ENCODE data around the gene CDK17. TPM values are rescaled to one million over a fixed set of nuclear protein-coding genes. Genes with fewer than 3 reads are reported as not detected.

CDK17 gene
- total and polyA plus RNA-seq, 10 donors, result 12.9 to 108 (median 66.4) TPM

DNA sequence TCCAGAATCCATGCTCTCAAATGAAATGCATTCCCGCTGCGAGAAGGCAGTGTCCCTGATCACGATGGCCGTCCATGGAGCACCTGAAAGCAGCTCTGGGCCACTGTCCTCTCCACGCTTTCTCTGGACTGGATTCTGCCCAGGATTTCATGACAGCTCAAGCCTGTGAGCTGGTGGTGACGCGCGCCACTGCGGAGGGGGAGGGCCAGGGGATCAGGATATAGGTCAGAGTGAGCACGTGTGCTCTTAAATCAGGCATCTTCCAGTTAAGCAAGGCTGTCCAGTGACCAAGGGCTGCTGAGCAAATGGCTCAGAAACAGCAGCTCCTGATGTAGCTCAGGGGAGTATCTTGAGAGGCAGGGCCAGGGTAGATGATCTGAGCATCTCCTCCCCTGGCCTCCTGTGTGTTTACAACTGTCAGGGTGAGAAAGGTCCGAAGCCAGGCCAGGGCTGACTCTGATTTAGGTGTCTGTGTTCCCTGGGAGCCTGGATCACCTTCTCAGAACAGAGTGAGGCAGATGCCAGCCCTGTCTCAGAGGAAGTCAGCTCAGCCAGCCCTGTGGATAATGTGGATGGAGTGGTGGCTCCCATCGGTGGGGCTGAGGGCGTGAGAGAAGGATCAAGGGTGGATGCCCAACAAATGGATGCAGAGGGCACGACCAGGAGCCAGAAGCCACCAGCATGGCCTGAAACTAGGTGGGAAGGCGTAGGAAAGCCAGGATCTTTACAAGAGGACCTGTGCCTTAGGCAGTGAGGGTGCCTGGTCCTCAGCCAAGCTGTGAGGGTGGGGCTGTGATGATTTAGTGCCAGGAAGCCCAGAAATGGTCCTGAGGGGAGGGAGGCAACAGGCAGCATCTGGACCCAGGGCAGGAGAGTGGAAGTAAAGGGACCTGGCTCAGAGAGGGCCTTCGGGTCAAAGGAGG is 150.8 kb downstream of the CDK17 start:
- 63 to 89% (median 82%) methylated on average over 13 to 16 of the region's 16 CpGs for WGBS, 5 donors
- peaks cover 0 to 70% (median 19%) of the 10 kb centered on the region in 6 donors for H3K4me1 ChIP-seq
- H3K36me3 ChIP-seq, result peaks cover 5 to 98% (median 34%) of the 10 kb centered on the region in 6 donors
- H3K4me3 ChIP-seq, result no peak overlapping the region
- intact Hi-C loops (cut with DNase I; ENCODE audit: low total_unique reads), result no loop called here
- TF ChIP-seq, protein P1, sequence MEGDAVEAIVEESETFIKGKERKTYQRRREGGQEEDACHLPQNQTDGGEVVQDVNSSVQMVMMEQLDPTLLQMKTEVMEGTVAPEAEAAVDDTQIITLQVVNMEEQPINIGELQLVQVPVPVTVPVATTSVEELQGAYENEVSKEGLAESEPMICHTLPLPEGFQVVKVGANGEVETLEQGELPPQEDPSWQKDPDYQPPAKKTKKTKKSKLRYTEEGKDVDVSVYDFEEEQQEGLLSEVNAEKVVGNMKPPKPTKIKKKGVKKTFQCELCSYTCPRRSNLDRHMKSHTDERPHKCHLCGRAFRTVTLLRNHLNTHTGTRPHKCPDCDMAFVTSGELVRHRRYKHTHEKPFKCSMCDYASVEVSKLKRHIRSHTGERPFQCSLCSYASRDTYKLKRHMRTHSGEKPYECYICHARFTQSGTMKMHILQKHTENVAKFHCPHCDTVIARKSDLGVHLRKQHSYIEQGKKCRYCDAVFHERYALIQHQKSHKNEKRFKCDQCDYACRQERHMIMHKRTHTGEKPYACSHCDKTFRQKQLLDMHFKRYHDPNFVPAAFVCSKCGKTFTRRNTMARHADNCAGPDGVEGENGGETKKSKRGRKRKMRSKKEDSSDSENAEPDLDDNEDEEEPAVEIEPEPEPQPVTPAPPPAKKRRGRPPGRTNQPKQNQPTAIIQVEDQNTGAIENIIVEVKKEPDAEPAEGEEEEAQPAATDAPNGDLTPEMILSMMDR (IDR thresholded peaks at IDR 0.05 in 8 of 11, conservative IDR thresholded peaks at IDR 0.05 in 3 of 11), result no peak
- TF ChIP-seq POLR2AphosphoS5 (IDR thresholded peaks at IDR 0.05), result peak; percentile 21 to 44 (median 42)
- no peaks in the 10 kb centered on the region for H3K27me3 ChIP-seq (replicated peaks in 1 of 7)
- no peaks in the 10 kb centered on the region for H3K9me3 ChIP-seq
- peak overlapping the region in 4 of 8 donors; percentile 22 to 64 (median 38) for H3K27ac ChIP-seq
- DNase-seq, result peak; percentile 59

DNA sequence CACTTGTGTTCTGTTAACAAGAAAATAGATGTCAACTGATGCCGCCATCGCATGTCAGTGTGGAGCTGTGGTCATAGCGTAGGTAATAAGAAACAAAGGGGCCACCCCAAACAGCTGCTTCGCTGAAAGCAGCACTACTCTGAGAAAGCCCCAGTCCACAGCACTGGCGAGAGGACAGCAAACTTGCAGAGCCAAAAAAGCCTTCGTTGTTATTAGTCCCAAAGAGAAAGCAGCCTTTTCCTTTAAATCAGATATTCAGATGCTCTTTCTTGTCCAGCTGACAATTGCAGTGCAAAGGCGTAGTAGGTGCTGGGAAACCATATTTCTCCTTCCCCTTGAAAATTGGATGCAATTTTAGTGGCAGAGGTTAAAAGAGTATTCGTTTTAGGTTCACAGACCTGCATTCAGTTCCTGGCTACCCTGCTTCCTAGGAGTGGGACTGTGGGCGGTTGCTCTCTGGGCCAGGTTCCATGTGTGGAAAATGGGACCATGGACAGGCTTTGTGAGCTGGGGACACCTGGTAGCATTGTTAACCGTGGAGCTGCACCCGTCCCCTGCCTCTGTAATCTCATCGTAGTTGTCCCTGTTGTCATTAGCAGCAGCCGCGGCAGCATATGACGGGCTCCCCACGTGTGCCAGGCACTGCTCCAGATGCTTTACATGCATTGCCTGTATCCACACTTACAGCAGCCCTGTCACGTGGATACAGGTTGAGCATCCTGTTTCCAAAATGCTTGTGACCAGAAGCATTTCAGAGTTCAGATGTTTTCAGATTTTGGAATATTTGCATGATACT is 151.9 kb downstream of the CDK17 start:
- Histone ChIP-seq H3K4me3 (no peak overlapping the region), H3K4me1 (peaks cover 0 to 65% (median 18%) of the 10 kb centered on the region in 6 donors), H3K36me3 (peaks cover 5 to 88% (median 34%) of the 10 kb centered on the region in 6 donors), H3K27me3 (replicated peaks in 1 of 7) (no peaks in the 10 kb centered on the region), H3K27ac (no peak overlapping the region), H3K9me3 (no peaks in the 10 kb centered on the region)
- DNase-seq, result peak; percentile 49
- 90 to 92% (median 91%) methylated on average over 16 to 17 of the region's 17 CpGs for WGBS, 5 donors
- TF ChIP-seq POLR2A (IDR thresholded peaks at IDR 0.05), result no peak
- TF ChIP-seq, protein P1 (IDR thresholded peaks at IDR 0.05 in 8 of 11, conservative IDR thresholded peaks at IDR 0.05 in 3 of 11), result no peak
- peak in 1 of 3 donors; percentile 9 for TF ChIP-seq POLR2AphosphoS5 (IDR thresholded peaks at IDR 0.05)
- intact Hi-C loops (cut with DNase I; ENCODE audit: low total_unique reads), result no loop called here

DNA sequence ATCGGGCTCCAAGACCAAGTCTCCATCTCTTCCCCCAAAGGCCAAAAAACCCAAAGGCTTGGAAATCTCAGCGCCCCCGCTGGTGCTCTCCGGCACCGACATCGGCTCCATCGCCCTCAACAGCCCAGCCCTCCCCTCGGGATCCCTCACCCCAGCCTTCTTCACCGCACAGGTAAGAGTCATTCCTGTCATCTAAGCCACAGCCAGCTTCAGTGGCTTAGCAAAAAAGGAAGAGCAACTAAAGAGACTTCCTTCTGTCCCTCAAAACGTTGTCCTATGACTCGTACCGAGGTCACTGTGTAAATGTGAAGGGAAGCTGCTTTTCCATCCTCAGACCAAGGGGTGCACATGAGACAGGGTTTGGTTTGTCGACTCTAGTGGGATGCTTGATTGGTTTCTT is 152.7 kb downstream of the CDK17 start:
- H3K36me3 ChIP-seq, result peaks cover 5 to 81% (median 34%) of the 10 kb centered on the region in 6 donors
- 72 to 88% (median 78%) methylated on average over 13 of the region's 13 CpGs for WGBS, 5 donors
- H3K27me3 ChIP-seq (replicated peaks in 1 of 7), result no peaks in the 10 kb centered on the region
- no peak for TF ChIP-seq POLR2A (IDR thresholded peaks at IDR 0.05)
- TF ChIP-seq, protein P1 (IDR thresholded peaks at IDR 0.05 in 8 of 11, conservative IDR thresholded peaks at IDR 0.05 in 3 of 11), result no peak
- TF ChIP-seq POLR2AphosphoS5 (IDR thresholded peaks at IDR 0.05), result peak in 1 of 3 donors; percentile 5
- H3K27ac ChIP-seq, result no peak overlapping the region
- intact Hi-C loops (cut with DNase I; ENCODE audit: low total_unique reads), result no loop called here
- no peaks in the 10 kb centered on the region for H3K9me3 ChIP-seq
- no peak overlapping the region for H3K4me3 ChIP-seq
- peaks cover 0 to 67% (median 21%) of the 10 kb centered on the region in 6 donors for H3K4me1 ChIP-seq
- no peak for DNase-seq
